GM19452 (cell line): ENCODE results near the gene PXYLP1.

ENCODE experiments used
- ATAC-seq: cut with Tn5 transposase; IDR thresholded peaks from one replicate; pipeline ENCODE4 v1.9.1; 2021; ENCODE audit not compliant: unreplicated experiment

Gene PXYLP1

DNA sequence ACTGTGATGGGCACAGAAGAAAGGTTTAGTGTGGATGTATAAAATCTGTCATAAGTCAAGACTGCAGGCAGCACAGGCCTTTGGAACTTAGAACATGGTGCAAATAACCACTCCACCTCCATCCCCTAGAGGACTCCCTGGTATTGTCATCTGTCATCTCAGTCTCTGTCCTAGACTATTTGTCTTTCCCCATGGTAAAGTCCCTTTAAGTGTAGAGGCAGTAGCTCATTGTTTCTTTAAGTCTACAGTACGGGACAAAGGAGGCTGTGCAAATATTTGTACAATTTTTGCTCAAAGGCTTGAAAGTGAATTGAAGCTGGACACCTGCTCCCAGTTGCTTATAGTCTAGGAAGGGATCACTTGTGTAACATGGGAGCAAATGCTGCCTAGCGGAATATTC, 3.2 kb upstream of the PXYLP1 start:
- ATAC-seq, result no peak

GRCh38 chr3:141229132-141229531, 2.5 kb upstream of the PXYLP1 start:
- no peak for ATAC-seq

GRCh38 chr3:141230293-141230692, 1.3 kb upstream of the PXYLP1 start:
- no peak for ATAC-seq

DNA sequence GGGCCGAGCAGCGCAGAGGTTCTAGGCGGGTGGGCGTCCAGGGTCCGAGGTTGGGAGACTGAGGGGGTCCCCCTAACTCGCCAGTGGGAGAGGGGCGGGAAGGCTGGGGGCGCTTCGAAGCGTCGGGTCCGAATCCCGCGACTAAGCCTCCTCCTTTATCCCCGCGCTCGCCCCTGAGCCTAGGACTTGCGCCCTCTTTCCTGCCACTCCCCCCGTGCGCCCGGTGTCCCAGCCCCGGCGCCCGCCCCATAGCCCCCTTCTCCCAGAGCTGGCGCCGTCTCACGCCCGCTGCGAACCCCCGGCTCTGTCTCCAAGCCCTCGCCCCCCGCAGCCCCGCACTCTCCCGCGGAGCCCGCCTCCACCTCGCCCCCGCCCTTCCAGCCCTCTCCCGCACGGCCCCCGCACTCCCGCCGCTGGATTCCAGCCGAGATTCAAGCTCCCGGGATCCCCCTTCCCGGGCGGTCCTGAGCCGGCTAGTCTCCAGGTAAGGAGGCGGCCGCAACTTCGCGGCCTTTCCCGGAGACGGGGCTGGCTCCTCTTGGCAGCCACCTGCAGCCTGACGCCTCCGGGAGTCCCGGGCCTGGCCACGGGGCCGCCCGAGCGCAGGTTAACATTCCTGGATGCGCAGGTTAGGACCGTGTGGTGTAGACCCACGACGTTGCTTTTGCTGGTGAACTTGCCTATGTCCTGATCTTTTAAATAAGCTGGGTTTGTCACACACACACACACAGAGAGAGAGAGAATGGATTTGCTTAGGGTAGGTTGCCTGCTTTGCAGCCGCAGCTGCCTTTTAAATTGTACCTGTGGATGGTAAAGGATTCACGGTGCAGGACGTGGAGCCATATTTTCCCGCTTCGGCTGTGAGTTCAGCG, 563 bp downstream of the PXYLP1 start:
- no peak for ATAC-seq

DNA sequence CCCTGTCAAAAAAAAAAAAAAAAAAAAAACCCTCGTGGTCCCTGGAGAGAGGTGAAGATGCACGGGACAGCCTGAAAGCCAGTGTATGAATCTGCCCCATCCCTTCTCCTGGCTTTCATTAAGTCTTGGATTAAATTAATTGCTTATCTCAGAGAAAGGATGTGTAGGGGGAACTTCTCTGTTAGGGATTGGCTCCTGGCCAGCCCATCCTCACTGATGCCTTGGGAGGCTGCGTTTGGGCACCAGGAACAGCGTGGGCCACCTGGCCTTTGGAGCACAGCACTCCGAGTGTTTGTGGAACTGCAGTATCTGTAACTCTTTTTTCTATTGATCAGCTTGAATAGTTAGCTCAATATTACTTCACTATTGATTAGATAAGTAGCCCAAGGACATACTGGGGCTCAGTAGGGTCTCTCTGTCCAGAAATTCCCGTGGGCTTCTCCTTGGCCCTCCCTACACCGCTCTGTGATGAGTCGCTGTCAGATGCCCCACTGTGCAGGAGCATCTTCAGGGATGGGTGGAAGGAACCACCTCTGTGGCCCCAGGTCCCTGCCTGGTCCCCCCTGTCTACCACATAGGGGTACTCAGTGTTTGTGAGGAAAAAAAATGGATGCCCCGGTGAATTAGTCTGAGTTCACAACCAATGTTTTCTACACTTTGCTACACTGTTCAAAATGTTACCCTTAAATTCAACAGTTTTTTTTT, 2.0 kb downstream of the PXYLP1 start:
- no peak for ATAC-seq

GRCh38 chr3:141234283-141234682, 2.7 kb downstream of the PXYLP1 start:
- ATAC-seq, result no peak

- no peak for ATAC-seq
Measured at GRCh38 chr3:141235661-141236171, 4.1 kb downstream of the PXYLP1 start.

- no peak for ATAC-seq
Measured at GRCh38 chr3:141236361-141236760, 4.7 kb downstream of the PXYLP1 start.

- no peak for ATAC-seq
Measured at GRCh38 chr3:141237701-141238521, 6.3 kb downstream of the PXYLP1 start.

GRCh38 chr3:141239511-141240281, 8.1 kb downstream of the PXYLP1 start:
- ATAC-seq, result no peak

GRCh38 chr3:141240286-141240685, 8.7 kb downstream of the PXYLP1 start:
- ATAC-seq, result no peak

DNA sequence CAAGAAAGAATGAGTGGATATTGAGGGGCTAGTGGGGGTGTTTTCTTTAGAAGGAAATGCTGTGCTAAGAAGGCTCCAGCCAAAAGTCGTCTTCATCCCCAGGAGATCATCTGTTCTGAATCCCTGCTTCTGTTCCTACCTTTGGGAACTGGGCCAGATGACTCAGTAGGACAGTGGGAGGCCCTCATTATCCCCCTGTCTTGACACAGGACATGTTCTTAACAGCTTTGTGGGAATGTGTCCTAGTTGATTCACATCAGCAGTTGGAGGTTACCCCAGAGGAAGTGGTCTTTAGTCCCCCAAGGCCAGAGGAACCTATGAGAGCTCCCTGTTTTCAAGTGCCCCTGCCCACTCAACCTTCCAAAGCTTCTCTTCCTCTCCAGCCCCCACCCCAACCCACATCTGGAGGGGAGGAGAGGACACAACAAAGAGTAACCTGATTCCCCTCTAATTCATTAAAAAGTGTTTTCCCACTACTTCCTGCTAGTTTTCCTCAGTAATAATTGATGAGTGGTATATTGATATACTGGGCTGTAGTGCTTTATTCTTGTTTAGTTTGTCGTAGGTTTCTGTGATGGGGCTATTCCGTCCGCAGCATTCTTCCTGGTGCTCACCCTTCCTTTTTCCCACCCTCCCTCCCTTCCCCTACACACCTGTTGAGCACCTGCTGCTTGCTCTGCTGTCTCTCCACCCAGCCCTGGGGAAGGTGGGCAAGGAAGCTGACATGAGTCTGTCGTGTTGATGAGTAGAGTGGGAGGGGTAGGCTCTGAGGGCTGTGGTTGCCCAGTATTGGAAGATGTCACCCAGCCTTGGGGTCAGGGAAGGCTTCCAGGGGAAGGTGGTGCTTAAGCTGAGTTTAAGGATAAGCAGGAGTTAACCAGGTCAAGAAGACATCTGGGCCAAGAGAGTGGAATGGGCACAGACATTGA, 9.3 kb downstream of the PXYLP1 start:
- no peak for ATAC-seq

- ATAC-seq, result no peak
Measured at GRCh38 chr3:141241616-141242376, 10.2 kb downstream of the PXYLP1 start.

DNA sequence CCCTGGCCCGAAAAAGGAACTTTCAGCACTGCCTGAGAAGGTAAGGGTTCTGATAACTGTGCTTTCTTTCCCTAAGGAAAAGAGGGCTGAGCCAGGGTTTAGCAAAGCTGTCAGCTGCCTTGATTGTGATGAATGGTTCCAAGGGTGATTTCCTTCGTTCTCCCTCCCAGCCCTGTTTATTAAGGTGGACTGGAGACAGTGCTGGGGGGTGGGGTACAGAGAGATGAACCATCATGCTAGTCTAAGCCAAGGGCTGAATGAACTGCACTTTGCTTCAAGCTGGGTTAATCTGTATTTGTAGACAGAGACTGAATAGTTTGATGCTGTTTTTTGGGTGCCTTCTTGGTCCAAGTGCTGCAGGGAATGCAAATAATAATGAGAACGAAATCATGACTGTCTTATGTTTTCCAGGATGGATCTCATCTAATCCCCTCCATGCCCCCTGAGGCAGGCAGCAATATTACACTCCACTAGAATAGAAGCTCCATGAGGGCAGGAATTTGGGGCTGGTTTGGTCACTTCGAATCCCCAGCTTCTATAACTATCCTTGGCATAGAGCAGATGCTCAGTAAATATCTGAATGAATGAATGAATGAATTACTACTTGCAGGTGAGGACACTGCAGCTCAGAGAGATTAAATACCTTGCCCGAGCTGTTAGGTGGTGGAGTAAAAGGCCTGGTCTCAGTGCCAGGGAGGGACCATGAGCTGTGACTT, 10.9 kb downstream of the PXYLP1 start:
- ATAC-seq, result no peak

DNA sequence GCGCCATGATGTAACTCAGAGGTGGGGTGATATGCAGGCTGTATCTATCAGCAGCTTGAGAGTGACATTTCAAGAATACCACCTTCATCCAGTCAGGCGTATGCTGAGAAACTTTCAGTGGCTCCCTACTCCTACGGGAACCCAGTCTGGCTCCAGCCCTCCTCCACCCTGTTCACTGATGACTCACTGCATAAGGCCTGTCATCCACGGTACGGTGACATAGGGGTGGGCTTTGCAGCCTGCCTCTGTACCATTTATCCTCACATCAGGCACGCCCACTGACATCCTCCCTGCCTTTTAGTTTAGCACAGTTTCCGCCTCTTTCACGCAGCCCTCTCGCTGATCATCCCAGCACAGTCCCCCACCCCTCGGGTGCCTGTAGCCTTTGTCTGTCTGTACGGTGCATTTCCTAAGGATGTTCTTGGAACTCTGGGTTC, 11.7 kb downstream of the PXYLP1 start:
- ATAC-seq, result no peak

DNA sequence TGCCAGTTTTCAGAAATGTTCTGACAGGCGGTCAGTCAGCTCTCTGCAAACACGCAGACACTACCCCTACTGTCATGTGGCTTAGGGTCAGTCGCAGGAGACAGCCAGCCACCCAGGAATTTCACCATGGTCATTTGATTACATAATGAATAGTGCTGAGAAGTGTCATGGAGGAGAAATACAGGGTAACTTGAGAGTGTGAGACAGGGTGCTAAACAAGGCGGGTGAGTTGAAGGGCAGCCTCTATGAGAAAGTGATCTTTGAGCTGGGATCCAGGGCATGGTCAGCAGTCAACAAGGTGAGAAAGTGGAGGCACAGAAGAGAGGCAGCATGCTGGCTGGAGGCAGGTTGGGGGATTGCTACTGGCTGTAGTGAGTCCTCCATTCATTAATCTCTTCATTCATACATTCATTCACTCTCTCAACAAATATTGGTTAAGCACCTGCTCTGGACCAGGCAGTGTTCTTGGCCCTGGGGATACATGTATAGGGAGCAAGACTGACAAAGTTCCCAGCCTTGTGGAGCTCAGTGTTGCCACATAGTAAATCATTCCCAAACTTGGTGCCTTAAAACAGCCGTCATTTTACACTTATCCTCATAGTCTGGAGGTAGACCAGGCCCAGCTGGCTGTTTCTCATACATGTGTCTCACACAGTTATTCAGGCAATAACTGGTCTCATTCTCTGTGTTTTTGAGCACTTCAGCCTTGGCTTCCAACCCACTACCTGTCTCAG, 14.8 kb downstream of the PXYLP1 start:
- ATAC-seq, result no peak

DNA sequence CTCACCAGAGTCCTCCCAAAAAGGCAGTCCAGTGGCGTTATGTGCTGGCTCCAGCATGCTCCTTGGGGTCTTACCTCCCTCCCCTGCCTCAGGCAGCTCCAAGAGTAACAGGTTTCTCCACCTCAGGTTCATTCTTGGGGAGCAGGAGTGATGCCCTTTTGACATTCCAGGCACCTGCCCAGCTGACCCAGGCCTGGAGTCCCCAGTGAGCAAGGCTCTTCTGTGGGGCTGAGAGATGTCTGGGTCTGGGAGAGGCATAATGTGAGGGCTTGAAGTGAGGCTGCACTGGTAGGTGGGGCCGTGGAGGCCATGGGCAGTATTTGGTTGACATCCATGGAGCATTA, 15.3 kb downstream of the PXYLP1 start:
- no peak for ATAC-seq
